Hepatocyte (in vitro differentiated cells): ENCODE measurements around the gene CTNNAL1. TPM values are rescaled to one million over a fixed set of nuclear protein-coding genes. Genes with fewer than 3 reads are reported as not detected.

Source experiments
- DNase-seq: peaks from one replicate; pipeline ENCODE4 v3.0.0-alpha.2; 2016; ENCODE audit warnings: low spot score
- H2AFZ ChIP-seq: fragments of 200-600 bp; sonication (generic); 2 replicates; pipeline ENCODE4 v1.6.0; 2016; ENCODE audit warnings: antibody characterized with exemption, mild to moderate bottlenecking
- H3K27ac ChIP-seq: fragments of 200-600 bp; sonication (generic); 2 replicates; pipeline ENCODE4 v1.5.1; 2016; ENCODE audit warnings: mild to moderate bottlenecking
- H3K27me3 ChIP-seq: fragments of 200-600 bp; sonication (generic); 2 replicates; pipeline ENCODE4 v1.6.1; 2016
- H3K36me3 ChIP-seq: fragments of 200-600 bp; sonication (generic); replicated peaks from 2 replicates; pipeline ENCODE4 v1.5.1; 2016; ENCODE audit warnings: low read depth; ENCODE audit not compliant: insufficient read depth
- H3K4me1 ChIP-seq: fragments of 200-600 bp; sonication (generic); 2 replicates; pipeline ENCODE4 v1.5.1; 2016; ENCODE audit warnings: mild to moderate bottlenecking, moderate library complexity; ENCODE audit not compliant: insufficient read depth
- H3K4me2 ChIP-seq: fragments of 200-600 bp; sonication (generic); 2 replicates; pipeline ENCODE4 v1.6.0; 2016
- H3K4me3 ChIP-seq: fragments of 200-600 bp; sonication (generic); 2 replicates; pipeline ENCODE4 v1.5.1; 2016; ENCODE audit warnings: mild to moderate bottlenecking
- H3K79me2 ChIP-seq: fragments of 200-600 bp; sonication (generic); 2 replicates; pipeline ENCODE4 v1.6.0; 2017; ENCODE audit warnings: mild to moderate bottlenecking
- H3K9me2 ChIP-seq: fragments of 200-600 bp; sonication (generic); replicated peaks from 2 replicates; pipeline ENCODE4 v1.6.0; 2017; ENCODE audit warnings: mild to moderate bottlenecking; ENCODE audit not compliant: insufficient read depth
- H3K9me3 ChIP-seq: fragments of 200-600 bp; sonication (generic); 2 replicates; pipeline ENCODE4 v1.5.1; 2016; ENCODE audit warnings: low read depth, mild to moderate bottlenecking
- H4K20me1 ChIP-seq: fragments of 200-600 bp; sonication (generic); 2 replicates; pipeline ENCODE4 v1.6.0; 2016; ENCODE audit warnings: mild to moderate bottlenecking; ENCODE audit not compliant: insufficient read depth, poor library complexity, severe bottlenecking
- EZH2 ChIP-seq: fragments of 200-600 bp; sonication (generic); IDR thresholded peaks from 2 replicates; pipeline ENCODE4 v1.6.1; 2016; ENCODE audit warnings: antibody characterized with exemption, mild to moderate bottlenecking, borderline replicate concordance
- EZH2phosphoT487 ChIP-seq: fragments of 200-600 bp; sonication (generic); IDR thresholded peaks from one replicate; pipeline ENCODE4 v1.6.1; 2018; ENCODE audit warnings: antibody characterized with exemption, mild to moderate bottlenecking, low read depth, moderate library complexity; ENCODE audit not compliant: unreplicated experiment, severe bottlenecking
- WGBS: methylation state at CpG from one replicate; pipeline ENCODE4 v1.1.6; 2016; ENCODE audit warnings: low lambda C conversion rate; ENCODE audit errors: missing lambda C conversion rate; 5-methylcytosine and 5-hydroxymethylcytosine counted together
- polyA plus RNA-seq: library from polyadenylated mRNA; unstranded; fragments of >200 nt; fragmentation: Nextera tagmentation; extraction: Ambion mirVana; gene quantifications from 2 replicates; pipeline ENCODE4 v1.2.1, GENCODE V29; 2016
- total RNA-seq: library from RNA; depleted of rRNA; stranded (reverse); fragments of >200 nt; gene quantifications from 2 replicates; pipeline ENCODE4 v1.2.3, GENCODE V29; 2014
- TF ChIP-seq, protein P1 (sequence below): fragments of 200-600 bp; sonication (generic); IDR thresholded peaks from 2 replicates; pipeline ENCODE4 v1.5.1; 2016; ENCODE audit warnings: antibody characterized with exemption, mild to moderate bottlenecking; ENCODE audit not compliant: poor library complexity

CTNNAL1 gene
- total and polyA plus RNA-seq, 2 experiments from 2014 or later, result 54.5 to 57.4 TPM

DNA sequence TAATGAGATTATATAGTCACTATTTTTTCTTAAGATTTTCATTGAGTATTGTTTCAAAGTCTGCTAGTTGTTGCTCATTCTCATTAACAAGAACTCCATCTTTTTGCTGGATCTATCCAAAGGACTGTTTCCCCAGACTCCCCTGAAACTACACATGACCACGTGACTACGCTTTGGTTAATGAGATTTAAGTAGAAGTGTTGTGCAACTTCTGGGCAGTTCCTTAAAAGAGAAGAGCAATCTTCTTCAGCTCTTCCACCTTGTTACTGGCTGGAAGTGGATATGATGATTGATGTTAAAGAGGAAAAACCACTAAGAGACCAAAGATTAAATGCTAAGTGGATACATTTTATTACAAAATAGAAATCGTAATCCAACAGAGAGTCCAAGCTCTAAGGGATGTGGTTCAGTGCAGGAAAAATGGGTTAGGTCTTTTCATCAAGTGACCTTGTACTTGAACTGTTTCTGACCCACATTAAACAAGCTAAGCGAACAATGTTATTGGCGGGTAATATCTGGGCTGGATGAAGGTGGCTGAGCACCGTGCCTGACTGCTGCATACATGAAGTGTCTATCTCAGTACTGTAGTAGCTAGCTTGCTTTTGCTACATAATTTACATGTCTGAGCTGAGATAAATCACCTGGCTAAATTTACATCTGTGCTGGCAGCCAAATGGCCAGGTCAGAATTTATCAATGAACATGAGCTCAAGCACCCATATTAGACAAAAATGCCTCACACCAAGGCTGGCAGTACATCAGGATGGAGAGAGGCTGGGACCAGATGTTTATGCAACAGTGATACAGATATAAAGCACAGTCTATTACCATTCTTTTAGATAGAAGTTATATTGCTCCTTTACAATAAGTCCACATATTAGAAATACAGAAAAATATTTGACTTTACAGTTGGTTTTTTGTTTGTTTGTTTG lies 7.5 kb upstream of the CTNNAL1 start:
- Histone ChIP-seq H3K27me3 (no peaks in the 10 kb centered on the region), H3K36me3 (no peaks in the 10 kb centered on the region), H2AFZ (no peak overlapping the region), H4K20me1 (peaks cover 6% of the 10 kb centered on the region), H3K9me3 (no peaks in the 10 kb centered on the region), H3K9me2 (no peaks in the 10 kb centered on the region), H3K4me1 (no peaks in the 10 kb centered on the region), H3K79me2 (peaks cover 11% of the 10 kb centered on the region), H3K4me3 (no peak overlapping the region), H3K4me2 (no peak overlapping the region), H3K27ac (no peak overlapping the region)
- TF ChIP-seq EZH2phosphoT487 (no peak), EZH2 (no peak)
- TF ChIP-seq, protein P1, sequence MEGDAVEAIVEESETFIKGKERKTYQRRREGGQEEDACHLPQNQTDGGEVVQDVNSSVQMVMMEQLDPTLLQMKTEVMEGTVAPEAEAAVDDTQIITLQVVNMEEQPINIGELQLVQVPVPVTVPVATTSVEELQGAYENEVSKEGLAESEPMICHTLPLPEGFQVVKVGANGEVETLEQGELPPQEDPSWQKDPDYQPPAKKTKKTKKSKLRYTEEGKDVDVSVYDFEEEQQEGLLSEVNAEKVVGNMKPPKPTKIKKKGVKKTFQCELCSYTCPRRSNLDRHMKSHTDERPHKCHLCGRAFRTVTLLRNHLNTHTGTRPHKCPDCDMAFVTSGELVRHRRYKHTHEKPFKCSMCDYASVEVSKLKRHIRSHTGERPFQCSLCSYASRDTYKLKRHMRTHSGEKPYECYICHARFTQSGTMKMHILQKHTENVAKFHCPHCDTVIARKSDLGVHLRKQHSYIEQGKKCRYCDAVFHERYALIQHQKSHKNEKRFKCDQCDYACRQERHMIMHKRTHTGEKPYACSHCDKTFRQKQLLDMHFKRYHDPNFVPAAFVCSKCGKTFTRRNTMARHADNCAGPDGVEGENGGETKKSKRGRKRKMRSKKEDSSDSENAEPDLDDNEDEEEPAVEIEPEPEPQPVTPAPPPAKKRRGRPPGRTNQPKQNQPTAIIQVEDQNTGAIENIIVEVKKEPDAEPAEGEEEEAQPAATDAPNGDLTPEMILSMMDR, result no peak
- 92% methylated on average over 6 of the region's 6 CpGs for WGBS
- no peak for DNase-seq

DNA sequence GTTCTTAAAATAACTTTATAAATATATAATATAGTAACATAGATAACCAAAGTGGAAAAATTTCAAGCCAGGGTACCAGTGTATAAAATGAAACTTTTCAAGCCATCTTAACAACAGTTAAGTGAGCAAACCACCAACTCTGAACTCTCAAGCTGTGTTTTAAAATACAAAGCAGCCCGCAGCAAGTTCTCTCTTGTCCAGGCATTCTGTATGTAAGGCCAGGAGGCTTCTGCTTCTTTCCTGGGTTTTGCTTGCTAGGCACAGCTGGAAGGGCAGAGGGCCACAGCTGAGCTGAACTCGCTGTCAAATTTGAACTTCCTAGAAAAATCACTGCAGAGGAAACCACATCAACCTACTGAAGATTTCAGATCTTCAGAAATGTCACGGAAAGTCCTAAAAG lies 6.8 kb upstream of the CTNNAL1 start:
- Histone ChIP-seq H3K36me3 (no peaks in the 10 kb centered on the region), H3K4me1 (no peaks in the 10 kb centered on the region), H3K4me3 (no peak overlapping the region), H3K27me3 (no peaks in the 10 kb centered on the region), H4K20me1 (peaks cover 6% of the 10 kb centered on the region), H3K9me2 (no peaks in the 10 kb centered on the region), H3K79me2 (peaks cover 3% of the 10 kb centered on the region), H3K27ac (no peak overlapping the region), H3K9me3 (no peaks in the 10 kb centered on the region), H2AFZ (no peak overlapping the region), H3K4me2 (no peak overlapping the region)
- 97% methylated on average over 3 of the region's 3 CpGs for WGBS
- no peak for DNase-seq
- TF ChIP-seq, protein P1, result no peak
- TF ChIP-seq EZH2phosphoT487 (no peak), EZH2 (no peak)

DNA sequence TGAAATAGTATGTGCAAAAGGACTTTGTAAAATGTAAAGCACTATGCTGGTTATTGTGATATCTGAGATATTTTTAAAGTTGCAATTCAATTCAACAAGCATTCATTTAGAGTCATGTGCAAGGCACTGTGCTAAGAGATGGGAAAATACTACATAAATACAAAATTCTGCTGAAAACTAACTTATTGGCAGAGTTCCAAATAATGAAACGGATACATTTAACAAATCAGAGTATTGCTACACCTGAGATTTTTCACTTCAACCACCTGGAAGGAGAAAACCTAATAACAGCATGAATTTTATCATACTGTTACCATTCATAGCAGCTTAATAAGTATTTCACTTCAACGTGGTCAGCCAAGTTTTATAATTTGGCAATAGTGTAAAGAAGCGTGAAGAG lies 6.1 kb upstream of the CTNNAL1 start:
- 92% methylated on average over 3 of the region's 3 CpGs for WGBS
- H3K9me3 ChIP-seq, result no peaks in the 10 kb centered on the region
- no peak overlapping the region for H2AFZ ChIP-seq
- H3K4me1 ChIP-seq, result no peaks in the 10 kb centered on the region
- H3K4me2 ChIP-seq, result no peak overlapping the region
- no peaks in the 10 kb centered on the region for H3K27me3 ChIP-seq
- H3K9me2 ChIP-seq, result no peaks in the 10 kb centered on the region
- DNase-seq, result no peak
- TF ChIP-seq EZH2 (no peak), EZH2phosphoT487 (no peak)
- TF ChIP-seq, protein P1, result no peak
- no peak overlapping the region for H3K27ac ChIP-seq
- peaks cover 3% of the 10 kb centered on the region for H3K79me2 ChIP-seq
- H3K4me3 ChIP-seq, result no peak overlapping the region
- H4K20me1 ChIP-seq, result peaks cover 6% of the 10 kb centered on the region
- no peaks in the 10 kb centered on the region for H3K36me3 ChIP-seq
